Skeletal muscle tissue (tissue), 4 donors: Measurements from ENCODE around the gene KRTAP10-3. TPM values are rescaled to one million over a fixed set of nuclear protein-coding genes. Genes with fewer than 3 reads are reported as not detected.
"Not testable (repeated sequence)": the region's sequence is repeated elsewhere in the genome, so short reads cannot be mapped to it uniquely, and the experiment has no call there.

Experiments used
- H3K27ac ChIP-seq: one replicate; pipeline ENCODE4 v1.7.0; 2013; ENCODE audit warnings: mild to moderate bottlenecking, low read depth, low read length, inconsistent platforms
- H3K27me3 ChIP-seq, 3 donors: one replicate each; pipeline ENCODE4 v1.7.0; 2013; ENCODE audit warnings: low read length in 3 of 3; ENCODE audit not compliant: control insufficient read depth in 3 of 3, insufficient read depth in 3 of 3
- H3K36me3 ChIP-seq, 3 donors: one replicate each; pipeline ENCODE4 v1.7.0; 2013; ENCODE audit warnings: low read length in 3 of 3; ENCODE audit not compliant: control insufficient read depth in 3 of 3, insufficient read depth in 3 of 3
- H3K4me1 ChIP-seq, 3 donors: one replicate each; pipeline ENCODE4 v1.7.0; 2013; ENCODE audit warnings: low read length in 3 of 3, mild to moderate bottlenecking in 3 of 3; ENCODE audit not compliant: control insufficient read depth in 3 of 3, insufficient read depth in 3 of 3
- H3K4me3 ChIP-seq, 3 donors: one replicate each; pipeline ENCODE4 v1.7.0; 2013; ENCODE audit warnings: low read length in 3 of 3
- H3K9ac ChIP-seq, 3 donors: one replicate each; pipeline ENCODE4 v1.7.0; 2013; ENCODE audit warnings: low read length in 3 of 3, mild to moderate bottlenecking in 3 of 3, moderate library complexity in 2 of 3, low read depth in 1 of 3
- H3K9me3 ChIP-seq, 3 donors: one replicate each; pipeline ENCODE4 v1.7.0; 2013; ENCODE audit warnings: low read length in 3 of 3; ENCODE audit not compliant: control insufficient read depth in 3 of 3
- total RNA-seq: library from RNA; depleted of rRNA; stranded (reverse); fragments of >200 nt; gene quantifications from one replicate; pipeline ENCODE4 v1.2.3, GENCODE V29; 2014
- donor health status: Osteomylitis.

Gene KRTAP10-3
- total RNA-seq, 1 donor from 2014 or later, result not detected

DNA sequence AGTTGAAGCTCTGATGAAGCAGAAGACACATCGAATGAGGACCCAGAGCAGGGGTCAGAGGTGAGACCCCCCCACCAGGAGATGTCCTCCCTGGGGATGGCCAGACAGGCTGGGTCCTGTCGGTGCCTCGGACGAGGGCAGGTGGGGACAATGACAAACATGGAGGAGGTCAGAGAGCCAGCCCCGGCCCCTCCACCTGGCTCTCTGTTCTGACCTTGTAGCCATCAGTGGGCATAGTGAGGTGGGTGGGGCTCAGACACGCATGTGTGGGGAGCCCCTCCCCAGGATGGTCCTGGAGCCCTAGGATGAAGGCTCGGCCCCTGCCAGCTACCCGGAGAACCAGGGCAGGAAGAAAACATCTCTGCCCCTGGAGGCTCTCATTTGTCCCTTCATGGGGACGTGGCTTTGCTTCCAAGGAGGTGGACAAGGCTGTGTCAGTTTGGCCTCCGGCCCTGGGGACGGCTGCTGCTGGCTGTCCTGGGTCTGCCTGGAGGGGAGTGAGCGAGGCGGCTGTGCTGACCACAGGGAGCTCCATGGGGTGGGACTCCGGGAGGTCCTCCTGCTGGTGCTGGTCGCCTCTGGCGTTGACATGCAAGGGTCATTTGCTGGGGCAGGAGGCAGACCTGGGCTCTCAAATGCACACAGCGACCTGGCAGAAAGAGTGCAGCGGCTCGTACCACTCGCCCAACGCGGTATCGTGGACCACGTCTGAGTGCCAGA lies 31.2 kb upstream of the KRTAP10-3 start:
- H3K27me3 ChIP-seq, result peaks cover 32 to 54% (median 44%) of the 10 kb centered on the region in 3 donors
- H3K27ac ChIP-seq, result no peak overlapping the region
- H3K4me3 ChIP-seq, result no peak overlapping the region
- H3K4me1 ChIP-seq, result peaks cover 3 to 14% (median 6%) of the 10 kb centered on the region in 3 donors
- H3K9me3 ChIP-seq, result peaks cover 0 to 13% (median 2%) of the 10 kb centered on the region in 3 donors
- no peak overlapping the region for H3K9ac ChIP-seq
- H3K36me3 ChIP-seq, result no peaks in the 10 kb centered on the region

DNA sequence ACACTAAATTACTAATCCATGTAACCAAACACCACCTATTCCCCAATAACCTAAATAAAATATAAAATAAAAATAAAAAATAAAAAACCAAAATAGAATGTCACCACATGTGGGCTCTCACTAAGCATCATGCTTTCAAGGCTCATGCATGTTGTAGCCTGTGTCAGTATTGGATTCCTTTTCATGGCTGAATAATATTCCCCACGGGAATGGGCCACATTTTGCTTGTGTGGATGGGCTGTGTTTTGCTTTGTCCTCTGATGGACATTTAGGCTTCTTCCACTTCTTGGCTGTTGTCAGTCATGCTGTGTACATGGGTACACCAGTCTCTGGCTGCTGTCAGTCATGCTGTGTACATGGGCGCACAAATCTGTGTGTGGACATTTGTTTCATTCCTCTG lies 30.5 kb upstream of the KRTAP10-3 start:
- H3K27me3 ChIP-seq, result peaks cover 27 to 49% (median 46%) of the 10 kb centered on the region in 3 donors
- no peak overlapping the region for H3K27ac ChIP-seq
- no peak overlapping the region for H3K9ac ChIP-seq
- H3K9me3 ChIP-seq, result peaks cover 0 to 13% (median 2%) of the 10 kb centered on the region in 3 donors
- peaks cover 3 to 14% (median 6%) of the 10 kb centered on the region in 3 donors for H3K4me1 ChIP-seq
- no peaks in the 10 kb centered on the region for H3K36me3 ChIP-seq
- no peak overlapping the region for H3K4me3 ChIP-seq

DNA sequence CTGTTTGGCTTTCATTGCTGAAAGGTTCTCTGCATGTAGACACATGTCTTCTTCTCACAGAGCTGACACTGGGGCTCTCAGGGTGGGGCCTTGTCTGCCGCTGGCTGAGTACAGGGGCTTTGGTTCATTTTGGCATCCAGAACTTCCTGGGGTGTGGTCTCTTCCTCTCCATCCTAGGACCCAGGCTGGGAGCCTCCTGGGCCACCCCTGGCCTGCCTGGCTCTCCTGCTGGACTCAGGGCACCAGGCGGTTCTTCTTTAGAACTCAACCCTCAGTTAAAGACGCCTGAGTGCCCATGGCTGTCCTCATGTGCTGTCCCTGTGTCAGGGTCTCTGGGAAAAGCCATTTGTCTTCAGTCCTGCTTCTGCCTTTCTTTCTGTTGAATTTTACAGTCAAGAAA lies 27.3 kb upstream of the KRTAP10-3 start:
- Histone ChIP-seq H3K27me3 (peaks cover 18 to 38% (median 35%) of the 10 kb centered on the region in 3 donors), H3K9ac (no peak overlapping the region), H3K36me3 (no peaks in the 10 kb centered on the region), H3K27ac (no peak overlapping the region), H3K4me1 (no peaks in the 10 kb centered on the region), H3K9me3 (peaks cover 1 to 20% (median 5%) of the 10 kb centered on the region in 3 donors), H3K4me3 (no peak overlapping the region)

DNA sequence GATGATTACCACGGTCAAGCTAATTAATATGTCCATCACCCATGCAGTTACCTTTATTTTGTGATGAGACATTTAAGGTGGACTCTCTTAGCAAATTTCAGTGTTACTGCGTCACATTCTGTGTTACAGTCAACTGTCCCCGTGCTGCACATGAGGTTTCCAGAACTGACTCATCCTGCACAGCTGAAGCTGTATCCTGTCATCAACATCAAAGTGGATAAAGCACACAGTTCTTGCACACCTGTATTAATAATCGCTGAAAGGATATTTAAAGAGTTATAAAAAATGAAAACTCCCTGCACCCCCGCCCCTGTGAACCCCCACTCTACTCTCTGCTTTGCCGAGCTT lies 25.2 kb upstream of the KRTAP10-3 start:
- Histone ChIP-seq H3K9me3 (peaks cover 1 to 21% (median 2%) of the 10 kb centered on the region in 3 donors), H3K4me1 (no peaks in the 10 kb centered on the region), H3K27ac (no peak overlapping the region), H3K4me3 (no peak overlapping the region), H3K9ac (no peak overlapping the region), H3K27me3 (peaks cover 11 to 41% (median 24%) of the 10 kb centered on the region in 3 donors), H3K36me3 (no peaks in the 10 kb centered on the region)

GRCh38 chr21:44583089-44583799 lies 24.6 kb upstream of the KRTAP10-3 start:
- peaks cover 14 to 46% (median 24%) of the 10 kb centered on the region in 3 donors for H3K27me3 ChIP-seq
- no peaks in the 10 kb centered on the region for H3K36me3 ChIP-seq
- H3K9ac ChIP-seq, result no peak overlapping the region
- H3K4me3 ChIP-seq, result no peak overlapping the region
- peaks cover 1 to 21% (median 2%) of the 10 kb centered on the region in 3 donors for H3K9me3 ChIP-seq
- H3K27ac ChIP-seq, result no peak overlapping the region
- H3K4me1 ChIP-seq, result no peaks in the 10 kb centered on the region

DNA sequence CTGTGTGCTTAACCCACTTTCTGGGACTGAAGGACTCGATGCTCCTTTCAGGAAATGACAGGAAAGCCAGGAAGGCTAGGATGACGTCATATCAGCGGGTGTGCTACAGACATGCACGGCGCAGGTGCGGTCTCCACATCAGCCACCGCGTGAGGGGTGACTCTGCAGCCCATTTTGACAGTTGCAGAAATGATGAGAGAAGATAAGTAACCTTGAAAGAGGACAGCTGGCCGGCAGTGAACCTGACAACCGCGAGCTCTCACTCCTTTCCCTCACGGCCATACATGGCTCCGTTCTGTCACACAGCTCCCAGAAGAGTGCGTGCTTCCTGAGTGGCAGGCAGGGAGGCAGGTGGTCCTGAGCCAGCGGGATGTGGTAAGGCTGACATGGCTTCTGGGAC lies 23.5 kb upstream of the KRTAP10-3 start:
- Histone ChIP-seq H3K4me3 (no peak overlapping the region), H3K9ac (no peak overlapping the region), H3K4me1 (no peaks in the 10 kb centered on the region), H3K27ac (no peak overlapping the region), H3K9me3 (peaks cover 1 to 20% (median 6%) of the 10 kb centered on the region in 3 donors), H3K27me3 (peaks cover 14 to 46% (median 27%) of the 10 kb centered on the region in 3 donors), H3K36me3 (no peaks in the 10 kb centered on the region)

- Histone ChIP-seq H3K27me3 (peaks cover 14 to 42% (median 26%) of the 10 kb centered on the region in 3 donors), H3K27ac (no peak overlapping the region), H3K4me1 (no peaks in the 10 kb centered on the region), H3K4me3 (no peak overlapping the region), H3K9ac (no peak overlapping the region), H3K9me3 (peaks cover 1 to 15% (median 6%) of the 10 kb centered on the region in 3 donors), H3K36me3 (no peaks in the 10 kb centered on the region)
Measured at GRCh38 chr21:44581158-44581557, 22.6 kb upstream of the KRTAP10-3 start.

DNA sequence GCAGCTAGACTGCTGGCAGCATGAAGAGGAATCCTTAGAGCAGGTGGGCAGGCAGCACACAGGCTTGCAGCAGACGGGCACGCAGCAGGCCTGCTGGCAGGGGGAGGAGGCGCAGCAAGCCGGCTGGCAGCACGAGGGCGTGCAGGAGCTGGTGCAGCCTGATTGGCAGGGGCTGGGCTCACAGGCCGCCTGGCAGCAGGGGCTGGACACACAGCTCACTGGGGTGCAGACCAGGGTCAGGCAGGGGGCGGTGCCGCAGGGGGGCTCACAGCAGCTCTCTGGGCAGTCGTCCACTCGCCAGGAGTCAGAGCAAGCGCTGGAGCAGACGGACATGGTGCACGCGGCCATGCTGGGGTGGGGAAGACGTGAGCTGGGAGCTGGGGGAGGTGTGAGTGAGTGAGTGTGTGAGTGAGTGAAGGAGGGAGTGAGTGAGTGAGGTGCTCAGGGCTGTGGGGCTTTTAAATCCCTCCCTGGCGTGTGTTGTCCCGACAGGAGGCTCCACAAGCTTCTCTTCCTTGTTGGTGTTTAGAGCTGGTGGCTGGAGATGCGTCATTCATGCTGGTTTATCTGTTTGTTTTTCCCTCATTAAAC lies 21.7 kb upstream of the KRTAP10-3 start, which contains the start of gene KRTAP10-5:
KRTAP10-5 (minus strand) TSS at position 374 of the 591 bp plus-strand sequence; CDS start at position 348, 26 bp downstream.
- H3K36me3 ChIP-seq, H3K4me3 ChIP-seq, H3K9ac ChIP-seq, H3K4me1 ChIP-seq, H3K27ac ChIP-seq: not testable (repeated sequence)
- Histone ChIP-seq H3K9me3 (peaks cover 1 to 11% (median 6%) of the 10 kb centered on the region in 3 donors), H3K27me3 (peaks cover 10 to 35% (median 26%) of the 10 kb centered on the region in 3 donors)

- Histone ChIP-seq H3K9ac (no peak overlapping the region), H3K4me1 (no peaks in the 10 kb centered on the region), H3K36me3 (no peaks in the 10 kb centered on the region), H3K27me3 (peaks cover 10 to 36% (median 29%) of the 10 kb centered on the region in 3 donors), H3K27ac (no peak overlapping the region), H3K9me3 (peaks cover 1 to 8% (median 6%) of the 10 kb centered on the region in 3 donors), H3K4me3 (no peak overlapping the region)
Measured at GRCh38 chr21:44579833-44580144, 21.2 kb upstream of the KRTAP10-3 start.
